ENCODE results near the gene MYL2.

MYL2 gene

GRCh38 chr12:110888256-110888991 lies 32.0 kb downstream of the MYL2 start:
- no peak for DNase-seq

GRCh38 chr12:110885152-110885840 lies 35.1 kb downstream of the MYL2 start:
- DNase-seq: no peak

- DNase-seq: no peak
Observed at GRCh38 chr12:110883251-110883650, 37.1 kb downstream of the MYL2 start.

- no peak for DNase-seq
Observed at GRCh38 chr12:110880651-110881050, 39.7 kb downstream of the MYL2 start.

- DNase-seq: no peak
Observed at GRCh38 chr12:110874781-110875180, 45.6 kb downstream of the MYL2 start.

- no peak for DNase-seq
Observed at GRCh38 chr12:110874351-110874750, 46.0 kb downstream of the MYL2 start.

- no peak for DNase-seq
Observed at GRCh38 chr12:110872100-110872499, 48.3 kb downstream of the MYL2 start.

GRCh38 chr12:110869803-110870202 lies 50.6 kb downstream of the MYL2 start:
- no peak for DNase-seq

GRCh38 chr12:110869026-110869425 lies 51.4 kb downstream of the MYL2 start:
- DNase-seq: no peak

- no peak for DNase-seq
Observed at GRCh38 chr12:110865521-110865920, 54.9 kb downstream of the MYL2 start.

GRCh38 chr12:110863161-110863560 lies 57.2 kb downstream of the MYL2 start:
- no peak for DNase-seq

GRCh38 chr12:110862329-110862728 lies 58.0 kb downstream of the MYL2 start:
- DNase-seq: no peak

GRCh38 chr12:110861729-110862128 lies 58.6 kb downstream of the MYL2 start:
- no peak for DNase-seq
